H1 (cell line): ENCODE data around the gene SEMA4D. TPM values are rescaled to one million over a fixed set of nuclear protein-coding genes. Genes with fewer than 3 reads are reported as not detected.

Experiments
- CTCF ChIA-PET: fragments of 300-600 bp; sonication (Branson Sonifier 250); formaldehyde crosslinking; loops from one replicate; lab custom pipeline; 2021; ENCODE audit not compliant: partially characterized antibody; lab: Charles Lee
- POLR2A ChIA-PET: fragments of 300-600 bp; sonication (Branson Sonifier 250); formaldehyde crosslinking; loops from one replicate; lab custom pipeline; 2021; ENCODE audit warnings: inconsistent platforms; ENCODE audit not compliant: partially characterized antibody; lab: Charles Lee
- DNase-seq, 2 experiments: peaks; one replicate each; pipeline versions ENCODE4 v3.0.0 to v3.0.0-alpha.2; 2010 to 2022; ENCODE audit warnings: low spot score in 2 of 2, low read depth in 1 of 2, mixed read lengths in 1 of 2
- FAIRE-seq: peaks from 2 replicates; lab custom pipeline; 2011; peaks lifted over from hg19 to GRCh38; lab: Jason Lieb, UNC
- H2AFZ ChIP-seq: 2 replicates; pipeline ENCODE4 v1.8.1; 2012; ENCODE audit warnings: low read length, inconsistent platforms
- H2AK5ac ChIP-seq: 2 replicates; pipeline ENCODE4 v1.6.1; 2013; ENCODE audit warnings: low read depth, low read length
- H2BK120ac ChIP-seq: replicated peaks from 2 replicates; pipeline ENCODE3; 2013; ENCODE audit warnings: low read depth, low read length, inconsistent platforms
- H2BK12ac ChIP-seq: 2 replicates; pipeline ENCODE4 v1.6.1; 2013; ENCODE audit warnings: low read depth, low read length
- H2BK15ac ChIP-seq: 2 replicates; pipeline ENCODE4 v1.6.1; 2013; ENCODE audit warnings: low read length
- H2BK20ac ChIP-seq: 2 replicates; pipeline ENCODE4 v1.6.1; 2013; ENCODE audit warnings: low read length
- H2BK5ac ChIP-seq: 2 replicates; pipeline ENCODE4 v1.6.1; 2013; ENCODE audit warnings: low read depth, low read length
- H3K14ac ChIP-seq: 2 replicates; pipeline ENCODE4 v1.6.1; 2013; ENCODE audit warnings: inconsistent platforms; ENCODE audit not compliant: insufficient read length
- H3K18ac ChIP-seq: 2 replicates; pipeline ENCODE4 v1.6.1; 2013; ENCODE audit warnings: low read length; ENCODE audit errors: extremely low read depth
- H3K23ac ChIP-seq: 2 replicates; pipeline ENCODE4 v1.6.1; 2013; ENCODE audit warnings: inconsistent platforms; ENCODE audit not compliant: insufficient read length
- H3K23me2 ChIP-seq: 2 replicates; pipeline ENCODE4 v1.6.1; 2013; ENCODE audit warnings: low read depth, low read length
- H3K27ac ChIP-seq: 2 replicates; pipeline ENCODE4 v1.6.1; 2011; ENCODE audit warnings: low read depth, low read length, inconsistent platforms
- H3K27me3 ChIP-seq, 4 experiments: replicated peaks in 1 of 4; 1 replicate in 1 of 4; 2 replicates in 3 of 4; pipeline versions ENCODE4 v1.6.1 to v1.8.1; 2011 to 2013; ENCODE audit warnings: low read length in 3 of 4, mild to moderate bottlenecking in 3 of 4, inconsistent platforms in 2 of 4, mixed read lengths in 2 of 4, moderate library complexity in 1 of 4; ENCODE audit not compliant: control insufficient read depth in 3 of 4, insufficient read depth in 3 of 4; ENCODE audit errors: extremely low read depth in 1 of 4
- H3K36me3 ChIP-seq, 4 experiments: 2 replicates each; pipeline versions ENCODE4 v1.6.1 to v1.8.1; 2011 to 2013; ENCODE audit warnings: mild to moderate bottlenecking in 4 of 4, low read length in 3 of 4, moderate library complexity in 2 of 4, control low read depth in 1 of 4, inconsistent platforms in 1 of 4; ENCODE audit not compliant: insufficient read depth in 4 of 4, control insufficient read depth in 2 of 4
- H3K4ac ChIP-seq: replicated peaks from 2 replicates; pipeline ENCODE3; 2013; ENCODE audit warnings: low read length, low read depth, mixed read lengths, inconsistent platforms; ENCODE audit not compliant: insufficient read length
- H3K4me1 ChIP-seq, 4 experiments: replicated peaks in 1 of 4; 1 replicate in 1 of 4; 2 replicates in 3 of 4; pipeline versions ENCODE4 v1.6.1 to v1.8.1; 2011 to 2013; ENCODE audit warnings: low read length in 3 of 4, inconsistent platforms in 2 of 4, mixed read lengths in 1 of 4; ENCODE audit not compliant: insufficient read depth in 4 of 4, control insufficient read depth in 3 of 4
- H3K4me2 ChIP-seq, 2 experiments: 2 replicates each; pipeline versions ENCODE4 v1.6.1 to v1.8.1; 2011 to 2013; ENCODE audit warnings: low read depth in 2 of 2, low read length in 2 of 2, control low read depth in 1 of 2, inconsistent platforms in 1 of 2, mild to moderate bottlenecking in 1 of 2; ENCODE audit not compliant: insufficient read depth in 1 of 2
- H3K4me3 ChIP-seq, 4 experiments: fragments of 200-600, 300-600 bp in 1 of 4; sonication (generic), shearing (Covaris generic), sonication (Bioruptor Twin) in 1 of 4; 2 replicates each; pipeline versions ENCODE4 v1.5.1 to v1.8.1; 2011 to 2016; ENCODE audit warnings: low read length in 4 of 4, low read depth in 3 of 4, control low read depth in 2 of 4, inconsistent platforms in 2 of 4, mild to moderate bottlenecking in 2 of 4, mixed read lengths in 1 of 4, moderate library complexity in 1 of 4; ENCODE audit not compliant: insufficient read depth in 2 of 4; ENCODE audit errors: extremely low read depth in 1 of 4
- H3K56ac ChIP-seq: replicated peaks from 2 replicates; pipeline ENCODE3; 2013; ENCODE audit warnings: low read depth, mild to moderate bottlenecking, mixed read lengths, low read length, inconsistent platforms; ENCODE audit not compliant: insufficient read length
- H3K79me1 ChIP-seq: 2 replicates; pipeline ENCODE4 v1.6.1; 2013; ENCODE audit warnings: low read depth, low read length, control low read depth
- H3K79me2 ChIP-seq, 2 experiments: 2 replicates each; pipeline versions ENCODE4 v1.6.1 to v1.8.1; 2012 to 2013; ENCODE audit warnings: low read length in 2 of 2, mild to moderate bottlenecking in 2 of 2, inconsistent platforms in 1 of 2; ENCODE audit not compliant: insufficient read depth in 2 of 2, control insufficient read depth in 1 of 2
- H3K9ac ChIP-seq, 4 experiments: replicated peaks in 1 of 4; 1 replicate in 1 of 4; 2 replicates in 3 of 4; pipeline versions ENCODE4 v1.6.1 to v1.8.1; 2011 to 2013; ENCODE audit warnings: low read depth in 3 of 4, low read length in 3 of 4, control low read depth in 2 of 4, mild to moderate bottlenecking in 2 of 4, moderate library complexity in 2 of 4, inconsistent platforms in 1 of 4; ENCODE audit errors: extremely low read depth in 1 of 4
- H3K9me3 ChIP-seq, 2 experiments: 2 replicates each; pipeline versions ENCODE4 v1.6.1 to v1.8.1; 2012 to 2013; ENCODE audit warnings: mild to moderate bottlenecking in 2 of 2, moderate library complexity in 2 of 2, control low read depth in 1 of 2, inconsistent platforms in 1 of 2, low read depth in 1 of 2, low read length in 1 of 2, mixed read lengths in 1 of 2; ENCODE audit not compliant: insufficient read depth in 2 of 2
- H4K20me1 ChIP-seq, 2 experiments: replicated peaks in 1 of 2; 2 replicates each; pipeline versions ENCODE3 to v1.8.1; 2011 to 2013; ENCODE audit warnings: inconsistent platforms in 2 of 2, low read length in 2 of 2, mild to moderate bottlenecking in 1 of 2; ENCODE audit not compliant: insufficient read depth in 2 of 2, control insufficient read depth in 1 of 2
- H4K5ac ChIP-seq: 2 replicates; pipeline ENCODE4 v1.6.1; 2013; ENCODE audit warnings: low read length, low read depth, mixed read lengths, inconsistent platforms; ENCODE audit not compliant: insufficient read length
- H4K8ac ChIP-seq: 2 replicates; pipeline ENCODE4 v1.8.0; 2013; ENCODE audit warnings: mild to moderate bottlenecking, moderate library complexity, low read length, inconsistent platforms; ENCODE audit not compliant: insufficient read depth; ENCODE audit errors: extremely low read depth
- H4K91ac ChIP-seq: replicated peaks from 2 replicates; pipeline ENCODE3; 2013; ENCODE audit warnings: low read length, mixed read lengths, inconsistent platforms; ENCODE audit not compliant: insufficient read length
- BCL11A ChIP-seq, 2 experiments: IDR thresholded peaks; one replicate each; pipeline ENCODE4 v1.6.1; 2011; ENCODE audit warnings: low read depth in 2 of 2, low read length in 2 of 2, mild to moderate bottlenecking in 2 of 2
- GTF2F1 ChIP-seq: IDR thresholded peaks from 2 replicates; pipeline ENCODE4 v1.6.1; 2012; ENCODE audit warnings: low read depth, low read length, improper control_type of control experiment, borderline replicate concordance
- HDAC2 ChIP-seq, 2 experiments: fragments of 300-600 bp in 1 of 2; sonication (generic) in 1 of 2; IDR thresholded peaks; 2 replicates each; pipeline ENCODE4 v1.6.1; 2011 to 2012; ENCODE audit warnings: low read depth in 2 of 2, low read length in 2 of 2, mild to moderate bottlenecking in 2 of 2, moderate library complexity in 2 of 2, borderline replicate concordance in 1 of 2, inconsistent platforms in 1 of 2
- MAFK ChIP-seq: IDR thresholded peaks from 2 replicates; pipeline ENCODE4 v1.6.1; 2012; ENCODE audit warnings: low read depth, mild to moderate bottlenecking, improper control_type of control experiment, low read length
- TEAD4 ChIP-seq: IDR thresholded peaks from 2 replicates; pipeline ENCODE4 v1.6.1; 2012; ENCODE audit warnings: low read depth, low read length, inconsistent platforms, mixed read lengths
- WGBS, 2 experiments: shearing (Covaris generic) in 1 of 2; methylation state at CpG; one replicate each; pipeline versions ENCODE4 v1.1.6 to v1.1.7; 2013 to 2015; ENCODE audit warnings: low lambda C conversion rate in 2 of 2, mixed read lengths in 2 of 2, inconsistent platforms in 1 of 2, low coverage in 1 of 2, missing lambda C conversion rate in 1 of 2; ENCODE audit not compliant: insufficient replicate concordance in 2 of 2, insufficient coverage in 1 of 2, insufficient read length in 1 of 2; ENCODE audit errors: extremely low coverage in 1 of 2, missing lambda C conversion rate in 1 of 2; 5-methylcytosine and 5-hydroxymethylcytosine counted together
- polyA plus RNA-seq, 7 experiments: library from polyadenylated mRNA; depleted of rRNA in 3 of 7; stranded (reverse) in 5 of 7; unstranded in 2 of 7; fragments of >200 nt in 5 of 7; fragments of 200-250 nt in 2 of 7; gene quantifications; 1 replicate in 5 of 7; 2 replicates in 1 of 7; 4 replicates in 1 of 7; pipeline versions ENCODE4 v1.2.1 to v1.2.3, GENCODE V29; 2011 to 2013; ENCODE audit warnings: missing spikeins in 2 of 7, mixed read lengths in 2 of 7
- total RNA-seq: library from RNA; stranded (reverse); fragmentation: NEBNext Ultra II Directional; extraction: Animal tissue kit (Norgen Biotek cat#: 25700); gene quantifications from 2 replicates; pipeline ENCODE4 v1.2.1, GENCODE V29; 2021

Gene SEMA4D
- total and polyA plus RNA-seq, 2 of the 8 experiments (the other 6 are each of a cell fraction or from before 2014, with no cell fraction given): 21.0 to 70.4 TPM

DNA sequence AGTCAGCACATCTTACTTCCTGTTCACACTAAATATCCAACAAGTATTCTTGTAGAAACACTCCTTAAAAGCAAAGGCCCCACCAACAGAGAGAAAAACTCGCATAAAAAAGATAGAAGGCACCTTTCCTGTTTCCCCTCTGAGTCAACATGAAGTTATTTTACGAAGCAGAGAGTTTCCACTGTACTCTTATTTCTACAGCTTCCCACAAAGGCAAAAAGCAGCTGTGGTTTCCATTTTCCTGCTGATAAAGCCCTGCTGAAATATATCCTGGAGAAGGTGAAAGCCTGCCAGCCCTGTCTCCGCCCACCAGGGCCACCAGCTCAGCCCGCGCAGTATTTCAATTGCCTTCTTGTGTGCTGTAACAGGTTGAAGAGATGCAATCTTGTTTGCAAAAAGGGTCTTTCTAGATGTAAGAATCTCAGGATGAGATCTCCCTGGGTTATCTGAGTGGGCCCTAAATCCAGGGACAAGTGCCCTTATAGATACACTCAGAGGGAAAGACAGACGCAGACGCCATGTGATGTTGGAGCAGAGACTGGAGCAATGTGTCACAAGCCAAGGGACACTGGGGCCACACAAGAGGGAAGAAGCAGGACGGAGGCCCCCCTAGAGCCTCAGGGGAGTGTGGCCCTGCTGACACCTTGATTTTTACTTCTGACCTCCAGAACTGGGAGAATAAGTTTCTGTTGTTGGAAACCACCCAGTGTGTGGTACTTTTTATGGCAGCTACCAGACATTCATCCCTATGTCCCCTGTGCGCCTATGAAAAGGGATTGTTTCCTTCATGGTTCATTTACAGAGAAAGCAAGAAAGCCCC lies 19.9 kb downstream of the SEMA4D start:
- H3K79me2 ChIP-seq: peaks cover 5 to 79% of the 10 kb centered on the region in 2 experiments; a peak in 2 of 4 replicates
- no peak for FAIRE-seq
- no peaks in the 10 kb centered on the region; a peak in 1 of 4 replicates for H3K9me3 ChIP-seq
- H3K56ac ChIP-seq: no peak overlapping the region
- no peak overlapping the region for H3K27ac ChIP-seq
- no peak for TF ChIP-seq HDAC2 (IDR thresholded peaks at IDR 0.05; ENCODE audit: borderline replicate concordance in 1 of 2, low read depth in 2 of 2, low read length in 2 of 2)
- TF ChIP-seq BCL11A (IDR thresholded peaks at IDR 0.05; ENCODE audit: low read depth in 2 of 2, low read length in 2 of 2): no peak
- TF ChIP-seq TEAD4: no peak
- TF ChIP-seq GTF2F1: no peak
- no peak for TF ChIP-seq MAFK
- H3K4ac ChIP-seq: no peak overlapping the region
- DNase-seq: no peak
- H3K79me1 ChIP-seq: peaks cover 29% of the 10 kb centered on the region
- peaks cover 7 to 13% of the 10 kb centered on the region in 2 experiments for H4K20me1 ChIP-seq
- CTCF ChIA-PET: interaction anchor here (0.6 to 1.9 kb wide), 4 partner anchors 49 to 73 kb away, joined by 3 to 7 read pairs (median 3); no protein-coding TSS in a partner anchor
- H4K5ac ChIP-seq: no peak overlapping the region
- WGBS, 2 experiments: 86% methylated on average over 9 of the region's 9 CpGs; no CpG with 5 or more reads in 1 of the 2 experiments
- H3K36me3 ChIP-seq: no peaks in the 10 kb centered on the region; a peak in 1 of 8 replicates
- H3K23ac ChIP-seq: no peak overlapping the region
- H3K4me3 ChIP-seq: no peak overlapping the region
- H3K9ac ChIP-seq: no peak overlapping the region
- peaks cover 4 to 18% (median 5%) of the 10 kb centered on the region in 4 experiments for H3K4me1 ChIP-seq
- H3K23me2 ChIP-seq: no peaks in the 10 kb centered on the region
- H2BK20ac ChIP-seq: no peak overlapping the region
- no peak overlapping the region for H4K8ac ChIP-seq
- no peak overlapping the region for H3K14ac ChIP-seq
- no peak overlapping the region for H2AFZ ChIP-seq
- no peaks in the 10 kb centered on the region for H3K27me3 ChIP-seq
- no peak overlapping the region; a peak in 1 of 4 replicates for H3K4me2 ChIP-seq
- POLR2A ChIA-PET: no interaction called here
- no peak overlapping the region for H3K18ac ChIP-seq
- H2BK15ac ChIP-seq: no peak overlapping the region
- no peak overlapping the region for H2BK12ac ChIP-seq
- H2BK120ac ChIP-seq: no peak overlapping the region
- no peak overlapping the region for H2AK5ac ChIP-seq
- no peak overlapping the region for H2BK5ac ChIP-seq
- H4K91ac ChIP-seq: no peak overlapping the region
